K562 (cell line): ENCODE results near the gene RAB4B. TPM values are rescaled to one million over a fixed set of nuclear protein-coding genes. Genes with fewer than 3 reads are reported as not detected.

ENCODE experiments used
- ADNP ChIP-seq: fragments of 200-800 bp; sonication (Bioruptor generic); IDR thresholded peaks from 2 replicates; pipeline ENCODE4 v1.6.1; 2016; ENCODE audit warnings: missing genetic modification characterization, missing compliant biosample characterization
- ARNT ChIP-seq, 2 experiments: fragments of 450-650 bp; IDR thresholded peaks; 2 replicates each; pipeline ENCODE4 v1.6.1; 2016; ENCODE audit warnings: mild to moderate bottlenecking in 1 of 2
- BRD4 ChIP-seq: fragments of 200-600 bp; sonication (generic); IDR thresholded peaks from 2 replicates; pipeline ENCODE4 v1.6.1; 2017; ENCODE audit warnings: inconsistent platforms
- ELF1 ChIP-seq: fragments of 200-800 bp; sonication (Bioruptor generic); IDR thresholded peaks from 2 replicates; pipeline ENCODE4 v1.6.1; 2016; ENCODE audit warnings: missing genetic modification characterization, missing compliant biosample characterization
- ETV6 ChIP-seq, 3 experiments: fragments of 150-350 bp in 1 of 3; sonication (generic) in 1 of 3; formaldehyde crosslinking in 1 of 3; IDR thresholded peaks; 2 replicates each; pipeline versions ENCODE4 v1.6.1 to v1.8.0; 2014 to 2022; ENCODE audit warnings: borderline replicate concordance in 2 of 3, low read depth in 2 of 3, antibody characterized with exemption in 1 of 3, low read length in 1 of 3, mild to moderate bottlenecking in 1 of 3, missing genetic modification reagents in 1 of 3
- GABPB1 ChIP-seq: sonication (generic); formaldehyde crosslinking; IDR thresholded peaks from 2 replicates; pipeline ENCODE4 v1.8.0; 2022; ENCODE audit warnings: mild to moderate bottlenecking, missing genetic modification reagents
- MAFG ChIP-seq: fragments of 450-650 bp; conservative IDR thresholded peaks from 2 replicates; pipeline ENCODE4 v1.6.1; 2016; ENCODE audit warnings: missing genetic modification characterization, missing compliant biosample characterization
- MCM7 ChIP-seq, 2 experiments: fragments of 450-650 bp; IDR thresholded peaks; 2 replicates each; pipeline ENCODE4 v1.6.1; 2016 to 2018
- MTA2 ChIP-seq: fragments of 450-650 bp; IDR thresholded peaks from 2 replicates; pipeline ENCODE4 v1.6.1; 2016; ENCODE audit warnings: low read depth
- MYC ChIP-seq, 2 experiments: fragments of 250-450 bp in 1 of 2; sonication (Bioruptor Pico) in 1 of 2; IDR thresholded peaks; 2 replicates each; pipeline versions ENCODE4 v1.5.1 to v1.6.1; 2012 to 2021; ENCODE audit warnings: low read depth in 2 of 2, borderline replicate concordance in 1 of 2, improper control_type of control experiment in 1 of 2, low read length in 1 of 2, mild to moderate bottlenecking in 1 of 2, moderate library complexity in 1 of 2
- NFXL1 ChIP-seq: fragments of 450-650 bp; formaldehyde crosslinking; IDR thresholded peaks from 2 replicates; pipeline ENCODE4 v1.4.0; 2021; ENCODE audit warnings: mild to moderate bottlenecking
- NR2C2 ChIP-seq, 2 experiments: fragments of 200-800 bp in 1 of 2; sonication (Bioruptor generic) in 1 of 2; sonication (generic) in 1 of 2; formaldehyde crosslinking in 1 of 2; IDR thresholded peaks; 2 replicates each; pipeline versions ENCODE4 v1.6.1 to v1.8.0; 2016 to 2022; ENCODE audit warnings: mild to moderate bottlenecking in 1 of 2, missing compliant biosample characterization in 1 of 2, missing genetic modification characterization in 1 of 2, missing genetic modification reagents in 1 of 2
- OTX1 ChIP-seq: fragments of 450-650 bp; formaldehyde crosslinking; IDR thresholded peaks from 2 replicates; pipeline ENCODE4 v1.4.0; 2022; ENCODE audit warnings: mild to moderate bottlenecking
- PBX2 ChIP-seq, 2 experiments: IDR thresholded peaks in 1 of 2; conservative IDR thresholded peaks in 1 of 2; 2 replicates each; pipeline ENCODE4 v1.6.1; 2016; ENCODE audit warnings: low read depth in 2 of 2, mild to moderate bottlenecking in 1 of 2, missing compliant biosample characterization in 1 of 2, missing genetic modification characterization in 1 of 2, moderate library complexity in 1 of 2
- PHB2 ChIP-seq: fragments of 450-650 bp; IDR thresholded peaks from 2 replicates; pipeline ENCODE4 v1.6.1; 2017; ENCODE audit warnings: low read depth
- PRPF4 ChIP-seq: fragments of 200-400 bp; formaldehyde crosslinking; IDR thresholded peaks from one replicate; pipeline ENCODE4 v1.6.1; 2017; ENCODE audit warnings: low read length, low read depth, mild to moderate bottlenecking; ENCODE audit not compliant: insufficient read depth, poor library complexity, severe bottlenecking
- RBM25 ChIP-seq: fragments of 200-400 bp; formaldehyde crosslinking; IDR thresholded peaks from 2 replicates; pipeline ENCODE4 v1.6.1; 2018; ENCODE audit warnings: low read length, low read depth, moderate library complexity; ENCODE audit not compliant: severe bottlenecking
- RCOR1 ChIP-seq, 2 experiments: IDR thresholded peaks; 2 replicates each; pipeline ENCODE4 v1.6.1; 2012; ENCODE audit warnings: low read depth in 2 of 2, low read length in 2 of 2, borderline replicate concordance in 1 of 2, improper control_type of control experiment in 1 of 2
- SMARCA4 ChIP-seq: fragments of 450-650 bp; IDR thresholded peaks from 2 replicates; pipeline ENCODE4 v1.6.1; 2016
- SREBF2 ChIP-seq: sonication (generic); formaldehyde crosslinking; IDR thresholded peaks from 2 replicates; pipeline ENCODE4 v1.4.0; 2020; ENCODE audit warnings: mild to moderate bottlenecking, missing genetic modification reagents
- ZBTB33 ChIP-seq: sonication (generic); formaldehyde crosslinking; IDR thresholded peaks from 2 replicates; pipeline ENCODE4 v1.8.1; 2023; ENCODE audit warnings: mild to moderate bottlenecking, missing genetic modification reagents
- ZBTB7A ChIP-seq: IDR thresholded peaks from 2 replicates; pipeline ENCODE4 v1.6.1; 2011; ENCODE audit warnings: low read depth, mild to moderate bottlenecking, low read length, moderate library complexity, borderline replicate concordance; ENCODE audit not compliant: control insufficient read depth
- ZNF408 ChIP-seq: fragments of 250-450 bp; sonication (Bioruptor Pico); IDR thresholded peaks from 2 replicates; pipeline ENCODE4 v1.4.0; 2020; ENCODE audit warnings: low read depth, mild to moderate bottlenecking, moderate library complexity
- ZNF583 ChIP-seq: fragments of 250-450 bp; sonication (Bioruptor Pico); IDR thresholded peaks from 2 replicates; pipeline ENCODE4 v1.4.0; 2020
- polyA plus RNA-seq, 8 experiments: library from polyadenylated mRNA; depleted of rRNA in 4 of 8; stranded (reverse) in 5 of 8; unstranded in 3 of 8; fragments of >200 nt; fragmentation: Nextera tagmentation in 2 of 8; fragmentation: Illumina TruSeq in 1 of 8; extraction: Ambion mirVana in 2 of 8; extraction: Trizol in 1 of 8; gene quantifications; 2 replicates each; pipeline versions ENCODE4 v1.2.1 to v1.2.3, GENCODE V29; 2011 to 2014; ENCODE audit warnings: inconsistent platforms in 1 of 8, missing spikeins in 1 of 8
- total RNA-seq, 7 experiments: library from RNA; depleted of rRNA in 6 of 7; stranded (reverse); fragments of >200 nt in 6 of 7; fragmentation: Illumina TruSeq in 2 of 7; extraction: Trizol in 2 of 7; gene quantifications; 2 replicates each; pipeline versions ENCODE4 v1.2.1 to v1.2.3, GENCODE V29; 2011 to 2021; ENCODE audit warnings: low replicate concordance in 1 of 7

RAB4B gene
- total and polyA plus RNA-seq, 9 of the 15 experiments (the other 6 are each of a cell fraction or from before 2014, with no cell fraction given) = 0.28 to 20.4 (median 9.0) TPM

GRCh38 chr19:40806423-40807146, 28.5 kb downstream of the RAB4B start (continued):
- TF ChIP-seq PBX2 (CRISPR knock-in tag; IDR thresholded peaks at IDR 0.05; ENCODE audit: low read depth) (0 out of 2 replicates have a peak, but pooled peaks have one; percentile 23), PBX2 (tag; conservative IDR thresholded peaks at IDR 0.05; ENCODE audit: low read depth) (peak; percentile 81), SMARCA4 (no peak), ELF1 (tag) (no peak), NR2C2 (CRISPR knock-in tag; IDR thresholded peaks at IDR 0.05) (no peak), NR2C2 (tag; IDR thresholded peaks at IDR 0.05) (no peak), MCM7 (IDR thresholded peaks at IDR 0.05) (no peak), PRPF4 (no peak), OTX1 (no peak), MTA2 (no peak), ADNP (tag) (no peak), SREBF2 (CRISPR knock-in tag) (no peak), RBM25 (no peak), ETV6 (IDR thresholded peaks at IDR 0.05; ENCODE audit: borderline replicate concordance in 1 of 2, low read depth in 2 of 2, low read length in 1 of 2) (no peak), ETV6 (CRISPR knock-in tag; IDR thresholded peaks at IDR 0.05; ENCODE audit: borderline replicate concordance) (no peak), NFXL1 (CRISPR knock-in tag) (no peak), ZBTB33 (peak; percentile 100), RCOR1 (IDR thresholded peaks at IDR 0.05; ENCODE audit: borderline replicate concordance in 1 of 2, low read depth in 2 of 2, low read length in 2 of 2) (peak in 1 of 2 experiments; percentile 81; a peak in 2 of 4 replicates), MYC (IDR thresholded peaks at IDR 0.05; ENCODE audit: low read depth, low read length) (no peak), MYC (CRISPR knock-in tag; IDR thresholded peaks at IDR 0.05; ENCODE audit: borderline replicate concordance, low read depth) (no peak), ARNT (IDR thresholded peaks at IDR 0.05) (no peak), ZNF583 (no peak), ZNF408 (no peak), GABPB1 (CRISPR knock-in tag) (peak; percentile 55; the same call in 1 of the 2 replicates), BRD4 (no peak), PHB2 (no peak), ZBTB7A (0 out of 2 replicates have a peak, but pooled peaks have one; percentile 14), MAFG (tag) (no peak)
